Thyroid gland (tissue), 4 donors: Measurements from ENCODE around the gene GABRD. TPM values are rescaled to one million over a fixed set of nuclear protein-coding genes. Genes with fewer than 3 reads are reported as not detected.

ENCODE experiments used
- DNase-seq, 2 donors: peaks; one replicate each; pipeline ENCODE4 v3.0.0-alpha.2; 2019
- H3K27ac ChIP-seq, 3 donors: fragments of 200-600 bp; sonication (generic); 1 replicate in 2 of 3; 2 replicates in 1 of 3; pipeline ENCODE4 v1.5.1; 2016 to 2019; ENCODE audit warnings: mild to moderate bottlenecking in 1 of 3, moderate library complexity in 1 of 3
- H3K27me3 ChIP-seq: fragments of 200-600 bp; sonication (generic); one replicate; pipeline ENCODE4 v1.5.1; 2019
- H3K36me3 ChIP-seq, 2 donors: fragments of 200-600 bp; sonication (generic); one replicate each; pipeline ENCODE4 v1.5.1; 2016 to 2019
- H3K4me1 ChIP-seq, 2 donors: fragments of 200-600 bp; sonication (generic); one replicate each; pipeline ENCODE4 v1.5.1; 2017 to 2019
- H3K4me3 ChIP-seq, 3 donors: fragments of 200-600 bp; sonication (generic); replicated peaks in 1 of 3; 1 replicate in 2 of 3; 2 replicates in 1 of 3; pipeline ENCODE4 v1.5.1; 2016; ENCODE audit warnings: mild to moderate bottlenecking in 1 of 3
- H3K9me3 ChIP-seq: fragments of 200-600 bp; sonication (generic); one replicate; pipeline ENCODE4 v1.5.1; 2017
- CTCF ChIP-seq, 6 experiments: fragments of 200-600 bp in 3 of 6; fragments of 450-650 bp in 3 of 6; sonication (generic) in 3 of 6; IDR thresholded peaks; one replicate each; pipeline ENCODE4 v1.5.1; 2016 to 2019; ENCODE audit warnings: antibody characterized with exemption in 6 of 6, mild to moderate bottlenecking in 2 of 6, inconsistent platforms in 1 of 6, moderate library complexity in 1 of 6
- POLR2A ChIP-seq, 2 donors: fragments of 450-650 bp; IDR thresholded peaks; one replicate each; pipeline ENCODE4 v1.6.1; 2017; ENCODE audit warnings: antibody characterized with exemption in 2 of 2, mild to moderate bottlenecking in 2 of 2, moderate library complexity in 1 of 2
- WGBS, 2 donors: methylation state at CpG; one replicate each; pipeline ENCODE4 v1.1.5; 2017; 5-methylcytosine and 5-hydroxymethylcytosine counted together
- intact Hi-C: fragments of 100-400 bp; cut with DNase I; formaldehyde crosslinking; loops from one replicate; pipeline ENCODE4 v1.15.1; 2023
- total RNA-seq, 4 donors: library from RNA; depleted of rRNA; stranded (reverse); fragments of >200 nt; gene quantifications; one replicate each; pipeline ENCODE4 v1.2.3, GENCODE V29; 2016

The GABRD gene
- total RNA-seq, 4 donors from 2014 or later = 0.49 to 0.78 TPM; not detected in 2

DNA sequence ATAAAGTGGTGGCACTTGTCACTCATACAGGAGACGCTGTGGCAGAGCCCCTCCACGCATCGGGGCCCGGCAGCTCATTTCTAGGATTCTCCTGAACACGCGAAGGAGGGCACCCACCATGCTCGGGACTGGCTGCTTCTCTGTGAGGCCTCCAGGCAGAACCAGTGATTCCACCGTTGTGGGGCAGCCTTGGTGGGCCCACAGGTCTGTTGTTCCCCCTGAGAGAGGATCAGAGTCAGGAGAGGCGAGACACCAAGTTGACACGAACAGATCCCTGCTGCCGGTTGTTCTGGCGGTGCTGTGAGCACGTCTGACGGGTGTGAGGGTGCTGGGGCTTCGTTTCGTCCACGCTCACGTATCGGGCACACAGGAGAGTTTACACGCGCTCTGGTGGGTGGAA lies 57.7 kb downstream of the GABRD start:
- Histone ChIP-seq H3K27ac (no peak overlapping the region), H3K9me3 (no peaks in the 10 kb centered on the region), H3K4me1 (no peaks in the 10 kb centered on the region), H3K27me3 (no peaks in the 10 kb centered on the region), H3K4me3 (no peak overlapping the region), H3K36me3 (peaks cover 0 to 8% of the 10 kb centered on the region in 2 donors)
- WGBS, 2 donors = 92 to 94% methylated on average over 20 to 21 of the region's 21 CpGs
- DNase-seq = no peak
- intact Hi-C loops = no loop called here
- TF ChIP-seq POLR2A (IDR thresholded peaks at IDR 0.05) (no peak), CTCF (IDR thresholded peaks at IDR 0.05) (no peak)

DNA sequence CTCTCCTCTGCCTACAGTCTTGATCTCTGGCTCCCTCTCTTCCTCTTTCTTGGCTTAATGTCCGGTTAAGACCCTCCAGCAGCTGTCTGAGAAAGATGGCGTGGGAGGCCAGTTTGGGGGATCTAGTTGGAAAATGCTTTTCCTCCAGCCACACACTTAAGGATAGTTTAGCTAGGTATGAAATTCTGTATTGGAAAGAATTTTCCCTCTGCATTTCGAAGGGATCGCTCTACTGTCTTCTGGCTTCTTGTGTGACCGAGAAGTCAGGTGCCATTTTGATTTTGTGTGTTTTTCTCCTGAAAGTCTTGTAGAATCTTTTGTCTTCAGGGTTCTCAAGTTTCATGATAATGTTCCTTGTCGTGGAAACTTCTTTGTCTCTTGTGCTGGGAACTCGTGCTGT lies 59.0 kb downstream of the GABRD start:
- intact Hi-C loops = no loop called here
- no peak for TF ChIP-seq POLR2A (IDR thresholded peaks at IDR 0.05)
- TF ChIP-seq CTCF (IDR thresholded peaks at IDR 0.05) = no peak
- 96 to 97% methylated on average over 7 of the region's 7 CpGs for WGBS, 2 donors
- Histone ChIP-seq H3K4me3 (no peak overlapping the region), H3K4me1 (no peaks in the 10 kb centered on the region), H3K9me3 (no peaks in the 10 kb centered on the region), H3K27ac (no peak overlapping the region), H3K36me3 (peaks cover 0 to 8% of the 10 kb centered on the region in 2 donors), H3K27me3 (no peaks in the 10 kb centered on the region)
- DNase-seq = no peak

- no peaks in the 10 kb centered on the region for H3K27me3 ChIP-seq
Observed at GRCh38 chr1:2079396-2080085, 60.4 kb downstream of the GABRD start.

DNA sequence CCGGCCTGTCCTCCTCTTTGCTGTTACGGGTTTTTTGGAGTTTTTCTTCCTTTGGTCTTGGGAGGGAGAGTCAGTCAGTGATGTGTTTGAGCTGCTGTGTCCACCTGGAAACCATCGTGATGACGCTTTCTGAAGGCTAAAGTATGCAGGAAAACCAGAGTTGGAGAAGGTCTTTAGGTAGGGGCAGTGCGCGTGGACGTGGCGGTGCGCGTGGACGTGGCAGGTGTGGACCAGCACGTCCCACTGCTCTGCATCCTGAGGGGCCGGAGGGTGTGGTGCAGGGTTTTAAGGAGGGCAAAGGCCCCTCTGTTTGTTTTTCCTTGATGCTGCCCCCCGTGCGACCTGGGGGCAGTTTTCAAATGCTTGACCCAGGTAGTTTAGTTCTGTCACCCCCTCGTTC lies 61.0 kb downstream of the GABRD start:
- Histone ChIP-seq H3K36me3 (peaks cover 0 to 8% of the 10 kb centered on the region in 2 donors), H3K27me3 (no peaks in the 10 kb centered on the region), H3K27ac (no peak overlapping the region), H3K9me3 (no peaks in the 10 kb centered on the region), H3K4me1 (no peaks in the 10 kb centered on the region), H3K4me3 (no peak overlapping the region)
- DNase-seq = no peak
- TF ChIP-seq CTCF (IDR thresholded peaks at IDR 0.05) (no peak), POLR2A (IDR thresholded peaks at IDR 0.05) (no peak)
- intact Hi-C loops = no loop called here
- 96% methylated on average over 16 of the region's 16 CpGs for WGBS, 2 donors

More at GRCh38 chr1:2079396-2080085, 60.4 kb downstream of the GABRD start:
- TF ChIP-seq CTCF (IDR thresholded peaks at IDR 0.05) (no peak), POLR2A (IDR thresholded peaks at IDR 0.05) (no peak)
- Histone ChIP-seq H3K36me3 (peaks cover 0 to 8% of the 10 kb centered on the region in 2 donors), H3K27ac (no peak overlapping the region), H3K4me1 (no peaks in the 10 kb centered on the region), H3K9me3 (no peaks in the 10 kb centered on the region), H3K4me3 (no peak overlapping the region)
- intact Hi-C loops = no loop called here
- 94 to 97% methylated on average over 26 to 28 of the region's 28 CpGs for WGBS, 2 donors
- DNase-seq = no peak

Other genes with a start within 250 kb of the GABRD start
- gene NADK, start 240.9 kb upstream of the GABRD start, total RNA-seq = 10 to 100 TPM; 64.8 to 91.4 (median 84.2) TPM
- 100 to 1,000 TPM; 154 to 200 (median 174) TPM for gene GNB1, start 128.3 kb upstream of the GABRD start, total RNA-seq
- under 1 TPM in 1 of 4 donors, not detected in 3; 0.13 TPM for gene CALML6, start 104.1 kb upstream of the GABRD start, total RNA-seq
- not detected for gene TMEM52, start 100.1 kb upstream of the GABRD start, total RNA-seq
- gene CFAP74, start 15.6 kb upstream of the GABRD start, total RNA-seq = under 1 TPM in 1 of 4 donors, not detected in 3; 0.13 TPM
- gene PRKCZ, start 31.1 kb downstream of the GABRD start, total RNA-seq = 10 to 100 TPM; 33.6 to 53.0 (median 44.3) TPM
- gene FAAP20, start 175.4 kb downstream of the GABRD start, total RNA-seq = 10 to 100 TPM; 42.2 to 82.2 (median 50.2) TPM
- gene SKI, start 209.0 kb downstream of the GABRD start, total RNA-seq = 10 to 100 TPM; 31.4 to 59.6 (median 39.9) TPM